ENCODE measurements around the gene FCRL2. TPM values are rescaled to one million over a fixed set of nuclear protein-coding genes. Genes with fewer than 3 reads are reported as not detected.

FCRL2 gene
- total RNA-seq, 1 donor from 2014 or later: not detected

Other genes starting within 250 kb of the FCRL2 start
- gene FCRL5, start 224.6 kb downstream of the FCRL2 start, total RNA-seq: 0.13 TPM
- gene FCRL4, start 179.0 kb downstream of the FCRL2 start, total RNA-seq: not detected
- 0.19 TPM for gene FCRL3, start 76.4 kb downstream of the FCRL2 start, total RNA-seq
- gene FCRL1, start 43.0 kb upstream of the FCRL2 start, total RNA-seq: 0.32 TPM
- gene CD5L, start 64.7 kb upstream of the FCRL2 start, total RNA-seq: not detected
- gene KIRREL1, start 216.5 kb upstream of the FCRL2 start, total RNA-seq: 99.8 TPM

All from mesenteric fat pad (tissue), 1 donor.